Bronchial epithelial cell (primary cell): ENCODE measurements around the gene ADCY4. TPM values are rescaled to one million over a fixed set of nuclear protein-coding genes. Genes with fewer than 3 reads are reported as not detected.

Source experiments
- DNase-seq: peaks from one replicate; pipeline ENCODE4 v3.0.0-alpha.2; 2010; ENCODE audit warnings: low read depth
- FAIRE-seq: peaks from 2 replicates; lab custom pipeline; 2011; peaks lifted over from hg19 to GRCh38; lab: Jason Lieb, UNC
- H3K27me3 ChIP-seq: 2 replicates; pipeline ENCODE4 v1.5.1; 2011; ENCODE audit warnings: low read length; ENCODE audit not compliant: control insufficient read depth, insufficient read depth
- H3K36me3 ChIP-seq: 2 replicates; pipeline ENCODE4 v1.5.1; 2011; ENCODE audit warnings: low read length; ENCODE audit not compliant: control insufficient read depth, insufficient read depth
- H3K4me3 ChIP-seq: 2 replicates; pipeline ENCODE4 v1.5.1; 2011; ENCODE audit warnings: mild to moderate bottlenecking, low read depth, low read length, control low read depth
- CTCF ChIP-seq: IDR thresholded peaks from 2 replicates; pipeline ENCODE4 v1.5.1; 2011; ENCODE audit warnings: mild to moderate bottlenecking, moderate library complexity, low read length, control low read depth, inconsistent platforms; ENCODE audit not compliant: insufficient read depth, severe bottlenecking
- total RNA-seq: library from RNA; depleted of rRNA; stranded (reverse); fragments of >200 nt; gene quantifications from 2 replicates; pipeline ENCODE4 v1.2.1, GENCODE V29; 2014

ADCY4 gene
- total RNA-seq, 1 donor from 2014 or later, result 0.53 TPM

DNA sequence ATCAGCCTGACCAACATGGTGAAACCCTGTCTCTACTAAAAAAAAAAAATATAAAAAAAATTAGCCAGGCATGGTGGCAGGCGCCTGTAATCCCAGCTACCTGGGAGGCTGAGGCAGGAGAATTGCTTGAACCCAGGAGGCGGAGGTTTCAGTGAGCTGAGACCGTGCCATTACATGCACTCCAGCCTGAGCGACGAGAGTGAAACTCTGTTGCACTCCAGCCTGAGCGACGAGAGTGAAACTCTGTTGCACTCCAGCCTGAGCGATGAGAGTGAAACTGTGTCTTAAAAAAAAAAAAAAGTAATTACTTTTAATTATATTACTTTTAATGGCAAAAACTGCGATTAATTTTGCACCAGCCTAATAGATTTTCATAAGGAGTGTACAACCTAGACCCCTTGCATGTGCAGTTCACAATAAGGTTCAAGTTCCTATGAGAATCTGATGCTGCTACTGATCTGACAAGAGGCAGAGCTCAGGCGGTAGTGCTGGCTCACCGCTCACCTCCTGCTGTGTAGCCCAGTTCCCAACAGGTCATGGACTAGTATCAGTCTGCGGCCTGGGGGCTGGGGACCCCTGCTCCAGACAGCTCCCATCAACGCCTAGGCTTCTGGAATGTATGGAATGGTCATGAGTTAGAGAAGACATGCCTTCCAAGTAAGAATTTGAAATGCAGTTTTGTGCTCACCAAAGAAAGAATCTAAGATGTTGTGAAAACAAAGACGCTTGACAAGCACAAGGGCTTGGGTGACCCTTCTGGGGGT lies 13.5 kb downstream of the ADCY4 start:
- no peak for DNase-seq
- FAIRE-seq, result no peak
- TF ChIP-seq CTCF, result no peak

GRCh38 chr14:24317141-24317928 lies 17.5 kb downstream of the ADCY4 start:
- Histone ChIP-seq H3K27me3 (no peaks in the 10 kb centered on the region), H3K36me3 (peaks cover 2% of the 10 kb centered on the region), H3K4me3 (no peak overlapping the region)
- TF ChIP-seq CTCF, result no peak
- FAIRE-seq (no peak), DNase-seq (peak; percentile 77)

More for the DNA sequence above, 13.5 kb downstream of the ADCY4 start:
- Histone ChIP-seq H3K27me3 (no peaks in the 10 kb centered on the region), H3K36me3 (no peaks in the 10 kb centered on the region), H3K4me3 (no peak overlapping the region)

GRCh38 chr14:24316597-24316950 lies 18.3 kb downstream of the ADCY4 start:
- FAIRE-seq, result no peak
- Histone ChIP-seq H3K36me3 (peaks cover 2% of the 10 kb centered on the region), H3K4me3 (no peak overlapping the region)

DNA sequence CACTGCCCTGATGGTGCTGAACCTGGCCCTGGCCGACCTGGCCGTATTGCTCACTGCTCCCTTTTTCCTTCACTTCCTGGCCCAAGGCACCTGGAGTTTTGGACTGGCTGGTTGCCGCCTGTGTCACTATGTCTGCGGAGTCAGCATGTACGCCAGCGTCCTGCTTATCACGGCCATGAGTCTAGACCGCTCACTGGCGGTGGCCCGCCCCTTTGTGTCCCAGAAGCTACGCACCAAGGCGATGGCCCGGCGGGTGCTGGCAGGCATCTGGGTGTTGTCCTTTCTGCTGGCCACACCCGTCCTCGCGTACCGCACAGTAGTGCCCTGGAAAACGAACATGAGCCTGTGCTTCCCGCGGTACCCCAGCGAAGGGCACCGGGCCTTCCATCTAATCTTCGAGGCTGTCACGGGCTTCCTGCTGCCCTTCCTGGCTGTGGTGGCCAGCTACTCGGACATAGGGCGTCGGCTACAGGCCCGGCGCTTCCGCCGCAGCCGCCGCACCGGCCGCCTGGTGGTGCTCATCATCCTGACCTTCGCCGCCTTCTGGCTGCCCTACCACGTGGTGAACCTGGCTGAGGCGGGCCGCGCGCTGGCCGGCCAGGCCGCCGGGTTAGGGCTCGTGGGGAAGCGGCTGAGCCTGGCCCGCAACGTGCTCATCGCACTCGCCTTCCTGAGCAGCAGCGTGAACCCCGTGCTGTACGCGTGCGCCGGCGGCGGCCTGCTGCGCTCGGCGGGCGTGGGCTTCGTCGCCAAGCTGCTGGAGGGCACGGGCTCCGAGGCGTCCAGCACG lies 18.9 kb downstream of the ADCY4 start:
- TF ChIP-seq CTCF, result no peak
- H3K36me3 ChIP-seq, result peaks cover 2% of the 10 kb centered on the region
- no peak overlapping the region for H3K4me3 ChIP-seq
- no peaks in the 10 kb centered on the region for H3K27me3 ChIP-seq
- no peak for FAIRE-seq
- no peak for DNase-seq

More at GRCh38 chr14:24316597-24316950, 18.3 kb downstream of the ADCY4 start:
- H3K27me3 ChIP-seq, result no peaks in the 10 kb centered on the region
- no peak for TF ChIP-seq CTCF
- DNase-seq, result no peak

DNA sequence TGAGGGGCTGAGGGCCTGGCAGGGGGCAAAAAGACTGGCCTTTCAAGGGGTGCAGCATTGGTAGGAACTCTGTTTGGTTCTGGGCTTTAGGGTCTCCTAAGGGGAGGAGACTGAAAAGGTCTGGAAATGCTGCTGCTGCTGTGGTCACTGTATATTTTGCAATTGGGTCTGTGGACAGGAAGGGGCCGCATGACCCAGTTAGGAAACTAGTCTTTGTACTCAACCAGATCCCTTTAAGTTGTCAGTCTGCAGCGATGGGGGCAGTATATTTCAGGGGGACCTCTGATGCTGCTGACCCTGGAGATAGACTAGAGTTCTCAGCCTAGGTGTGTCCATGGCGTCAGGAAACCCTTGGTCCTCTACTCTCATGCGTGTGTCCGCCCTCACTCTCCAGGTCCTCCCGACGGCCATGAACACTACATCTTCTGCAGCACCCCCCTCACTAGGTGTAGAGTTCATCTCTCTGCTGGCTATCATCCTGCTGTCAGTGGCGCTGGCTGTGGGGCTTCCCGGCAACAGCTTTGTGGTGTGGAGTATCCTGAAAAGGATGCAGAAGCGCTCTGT lies 19.5 kb downstream of the ADCY4 start:
- Histone ChIP-seq H3K4me3 (no peak overlapping the region), H3K36me3 (peaks cover 2% of the 10 kb centered on the region), H3K27me3 (no peaks in the 10 kb centered on the region)
- DNase-seq (no peak), FAIRE-seq (no peak)
- TF ChIP-seq CTCF, result no peak
